Measurements from ENCODE around the gene FBXL17. TPM values are rescaled to one million over a fixed set of nuclear protein-coding genes. Genes with fewer than 3 reads are reported as not detected.

The FBXL17 gene
- total RNA-seq, 1 experiment from 2014 or later = 11.6 TPM

DNA sequence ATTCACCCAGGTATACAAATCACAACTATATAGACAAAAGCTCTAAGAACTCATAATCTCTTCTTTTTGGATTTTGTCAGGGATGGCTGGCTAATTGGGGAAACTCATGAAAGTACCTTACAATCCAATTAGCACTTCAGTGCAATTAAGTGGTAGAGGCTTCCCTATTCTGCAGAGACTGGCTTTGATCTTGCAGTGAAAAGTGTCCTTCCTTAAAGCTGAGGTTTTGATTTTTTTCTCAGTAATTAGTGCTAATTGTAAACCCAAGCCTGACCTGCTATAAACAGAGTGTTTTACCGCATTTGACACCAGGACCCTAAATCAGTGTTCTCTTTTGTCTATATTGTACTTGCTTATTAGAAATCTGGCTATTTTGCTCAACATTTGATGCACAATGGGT is 417.2 kb downstream of the FBXL17 start:
- Mint-ChIP-seq H3K4me3 (ENCODE audit: unreplicated experiment) (no peak overlapping the region), H3K27me3 (ENCODE audit: insufficient read depth, unreplicated experiment) (peaks cover 2% of the 10 kb centered on the region), H3K27ac (ENCODE audit: unreplicated experiment) (no peak overlapping the region), H3K9me3 (ENCODE audit: unreplicated experiment) (no peaks in the 10 kb centered on the region), H3K4me1 (ENCODE audit: low read depth, unreplicated experiment) (no peaks in the 10 kb centered on the region), H3K36me3 (ENCODE audit: insufficient read depth, unreplicated experiment) (no peaks in the 10 kb centered on the region)
- BruUV-seq (replicated peaks) = no TSS peak
- Histone ChIP-seq H3K27me3 (replicated peaks; ENCODE audit: control insufficient read depth, insufficient read depth, low read length) (no peaks in the 10 kb centered on the region), H3K36me3 (ENCODE audit: control insufficient read depth, insufficient read depth, low read length) (no peaks in the 10 kb centered on the region), H3K9me3 (no peaks in the 10 kb centered on the region), H3K4me3 (ENCODE audit: low read depth, low read length) (no peak overlapping the region), H3K4me1 (no peaks in the 10 kb centered on the region)
- intact Hi-C loops (cut with micrococcal nuclease; ENCODE audit: unreplicated experiment) = no loop called here
- DNase-seq = no peak
- ChIA-PET CTCF (no interaction called here), POLR2A (no interaction called here)
- TF ChIP-seq, protein P1, sequence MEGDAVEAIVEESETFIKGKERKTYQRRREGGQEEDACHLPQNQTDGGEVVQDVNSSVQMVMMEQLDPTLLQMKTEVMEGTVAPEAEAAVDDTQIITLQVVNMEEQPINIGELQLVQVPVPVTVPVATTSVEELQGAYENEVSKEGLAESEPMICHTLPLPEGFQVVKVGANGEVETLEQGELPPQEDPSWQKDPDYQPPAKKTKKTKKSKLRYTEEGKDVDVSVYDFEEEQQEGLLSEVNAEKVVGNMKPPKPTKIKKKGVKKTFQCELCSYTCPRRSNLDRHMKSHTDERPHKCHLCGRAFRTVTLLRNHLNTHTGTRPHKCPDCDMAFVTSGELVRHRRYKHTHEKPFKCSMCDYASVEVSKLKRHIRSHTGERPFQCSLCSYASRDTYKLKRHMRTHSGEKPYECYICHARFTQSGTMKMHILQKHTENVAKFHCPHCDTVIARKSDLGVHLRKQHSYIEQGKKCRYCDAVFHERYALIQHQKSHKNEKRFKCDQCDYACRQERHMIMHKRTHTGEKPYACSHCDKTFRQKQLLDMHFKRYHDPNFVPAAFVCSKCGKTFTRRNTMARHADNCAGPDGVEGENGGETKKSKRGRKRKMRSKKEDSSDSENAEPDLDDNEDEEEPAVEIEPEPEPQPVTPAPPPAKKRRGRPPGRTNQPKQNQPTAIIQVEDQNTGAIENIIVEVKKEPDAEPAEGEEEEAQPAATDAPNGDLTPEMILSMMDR (IDR thresholded peaks at IDR 0.05; ENCODE audit: insufficient read depth in 1 of 2, low read depth in 1 of 2, low read length in 1 of 2, severe bottlenecking in 1 of 2, unreplicated experiment in 1 of 2) = no peak

GRCh38 chr5:107959573-107960279 is 422.2 kb downstream of the FBXL17 start:
- H3K4me1 Mint-ChIP-seq (ENCODE audit: low read depth, unreplicated experiment) = no peaks in the 10 kb centered on the region
- no peaks in the 10 kb centered on the region for H3K27me3 Mint-ChIP-seq (ENCODE audit: insufficient read depth, unreplicated experiment)
- Histone ChIP-seq H3K4me1 (no peaks in the 10 kb centered on the region), H3K27me3 (replicated peaks; ENCODE audit: control insufficient read depth, insufficient read depth, low read length) (no peaks in the 10 kb centered on the region), H3K9me3 (no peaks in the 10 kb centered on the region), H3K36me3 (ENCODE audit: control insufficient read depth, insufficient read depth, low read length) (no peaks in the 10 kb centered on the region), H3K4me3 (ENCODE audit: low read depth, low read length) (no peak overlapping the region)
- TF ChIP-seq, protein P1 (IDR thresholded peaks at IDR 0.05; ENCODE audit: insufficient read depth in 1 of 2, low read depth in 1 of 2, low read length in 1 of 2, severe bottlenecking in 1 of 2, unreplicated experiment in 1 of 2) = no peak
- no peak for DNase-seq
- H3K36me3 Mint-ChIP-seq (ENCODE audit: insufficient read depth, unreplicated experiment) = no peaks in the 10 kb centered on the region
- CTCF ChIA-PET = no interaction called here
- H3K27ac Mint-ChIP-seq (ENCODE audit: unreplicated experiment) = no peak overlapping the region
- POLR2A ChIA-PET = no interaction called here
- BruUV-seq (replicated peaks) = no TSS peak
- H3K4me3 Mint-ChIP-seq (ENCODE audit: unreplicated experiment) = no peak overlapping the region
- H3K9me3 Mint-ChIP-seq (ENCODE audit: unreplicated experiment) = no peaks in the 10 kb centered on the region
- intact Hi-C loops (cut with micrococcal nuclease; ENCODE audit: unreplicated experiment) = no loop called here

GRCh38 chr5:107958861-107959260 is 423.0 kb downstream of the FBXL17 start:
- BruUV-seq (replicated peaks) = no TSS peak
- CTCF ChIA-PET = no interaction called here
- H3K27ac Mint-ChIP-seq (ENCODE audit: unreplicated experiment) = no peak overlapping the region

More at GRCh38 chr5:107958861-107959260, 423.0 kb downstream of the FBXL17 start:
- POLR2A ChIA-PET = no interaction called here
- Mint-ChIP-seq H3K4me1 (ENCODE audit: low read depth, unreplicated experiment) (no peaks in the 10 kb centered on the region), H3K4me3 (ENCODE audit: unreplicated experiment) (no peak overlapping the region), H3K9me3 (ENCODE audit: unreplicated experiment) (no peaks in the 10 kb centered on the region), H3K36me3 (ENCODE audit: insufficient read depth, unreplicated experiment) (no peaks in the 10 kb centered on the region), H3K27me3 (ENCODE audit: insufficient read depth, unreplicated experiment) (no peaks in the 10 kb centered on the region)
- no peak overlapping the region for H3K4me3 ChIP-seq (ENCODE audit: low read depth, low read length)
- no peaks in the 10 kb centered on the region for H3K9me3 ChIP-seq
- H3K4me1 ChIP-seq = no peaks in the 10 kb centered on the region
- intact Hi-C loops (cut with micrococcal nuclease; ENCODE audit: unreplicated experiment) = no loop called here
- H3K27me3 ChIP-seq (replicated peaks; ENCODE audit: control insufficient read depth, insufficient read depth, low read length) = no peaks in the 10 kb centered on the region
- H3K36me3 ChIP-seq (ENCODE audit: control insufficient read depth, insufficient read depth, low read length) = no peaks in the 10 kb centered on the region
- DNase-seq = no peak
- TF ChIP-seq, protein P1 (IDR thresholded peaks at IDR 0.05; ENCODE audit: insufficient read depth in 1 of 2, low read depth in 1 of 2, low read length in 1 of 2, severe bottlenecking in 1 of 2, unreplicated experiment in 1 of 2) = no peak

Data from Caco-2 (cell line).